GM18517 (cell line): ENCODE results near the gene SPARCL1.
"Not testable (repeated sequence)": the region's sequence is repeated elsewhere in the genome, so short reads cannot be mapped to it uniquely, and the experiment has no call there.

Experiments used
- ATAC-seq: cut with Tn5 transposase; IDR thresholded peaks from one replicate; pipeline ENCODE4 v1.9.1; 2021; ENCODE audit warnings: mild to moderate bottlenecking, moderate library complexity; ENCODE audit not compliant: unreplicated experiment

Gene SPARCL1

GRCh38 chr4:87458913-87459312 is 70.3 kb downstream of the SPARCL1 start:
- no peak for ATAC-seq

GRCh38 chr4:87451537-87451936 is 77.6 kb downstream of the SPARCL1 start:
- ATAC-seq, result no peak

- not testable (repeated sequence) for ATAC-seq
Observed at GRCh38 chr4:87446375-87446774, 82.8 kb downstream of the SPARCL1 start.

GRCh38 chr4:87445964-87446363 is 83.2 kb downstream of the SPARCL1 start:
- no peak for ATAC-seq

- no peak for ATAC-seq
Observed at GRCh38 chr4:87444741-87445140, 84.4 kb downstream of the SPARCL1 start.

GRCh38 chr4:87442889-87443288 is 86.3 kb downstream of the SPARCL1 start:
- ATAC-seq, result no peak

- ATAC-seq, result no peak
Observed at GRCh38 chr4:87433342-87433741, 95.8 kb downstream of the SPARCL1 start.

- ATAC-seq, result no peak
Observed at GRCh38 chr4:87430038-87430437, 99.1 kb downstream of the SPARCL1 start.

- no peak for ATAC-seq
Observed at GRCh38 chr4:87428979-87429378, 100.2 kb downstream of the SPARCL1 start.

- no peak for ATAC-seq
Observed at GRCh38 chr4:87427518-87427868, 101.7 kb downstream of the SPARCL1 start.

GRCh38 chr4:87426865-87427517 is 102.2 kb downstream of the SPARCL1 start:
- no peak for ATAC-seq

GRCh38 chr4:87425711-87426110 is 103.5 kb downstream of the SPARCL1 start:
- no peak for ATAC-seq

GRCh38 chr4:87424099-87424543 is 105.1 kb downstream of the SPARCL1 start:
- not testable (repeated sequence) for ATAC-seq
